ENCODE results near the gene PPP3R1.

Gene PPP3R1

GRCh38 chr2:68155618-68156017 is 96.7 kb downstream of the PPP3R1 start:
- no peak overlapping the region for H3K27ac ChIP-seq (ENCODE audit: low read length)
- peaks cover 20% of the 10 kb centered on the region for H3K4me1 ChIP-seq (ENCODE audit: control insufficient read depth, insufficient read depth, low read length)
- no peaks in the 10 kb centered on the region for H3K9me3 ChIP-seq (ENCODE audit: control insufficient read depth in 2 of 2, low read length in 2 of 2)
- H3K36me3 ChIP-seq (ENCODE audit: control insufficient read depth in 2 of 2, insufficient read depth in 2 of 2, low read length in 2 of 2): peaks cover 0 to 6% of the 10 kb centered on the region in 2 donors
- no peak overlapping the region for H3K9ac ChIP-seq (ENCODE audit: low read length in 2 of 2)
- H3K4me3 ChIP-seq (ENCODE audit: low read length in 2 of 2): no peak overlapping the region
- no peaks in the 10 kb centered on the region for H3K27me3 ChIP-seq (ENCODE audit: control insufficient read depth in 1 of 2, insufficient read depth in 2 of 2, low read length in 2 of 2)

- Histone ChIP-seq H3K4me1 (ENCODE audit: control insufficient read depth, insufficient read depth, low read length) (peaks cover 11% of the 10 kb centered on the region), H3K9me3 (ENCODE audit: control insufficient read depth in 2 of 2, low read length in 2 of 2) (no peaks in the 10 kb centered on the region), H3K27ac (ENCODE audit: low read length) (no peak overlapping the region), H3K4me3 (ENCODE audit: low read length in 2 of 2) (no peak overlapping the region), H3K36me3 (ENCODE audit: control insufficient read depth in 2 of 2, insufficient read depth in 2 of 2, low read length in 2 of 2) (no peaks in the 10 kb centered on the region), H3K9ac (ENCODE audit: low read length in 2 of 2) (no peak overlapping the region), H3K27me3 (ENCODE audit: control insufficient read depth in 1 of 2, insufficient read depth in 2 of 2, low read length in 2 of 2) (no peaks in the 10 kb centered on the region)
Observed at GRCh38 chr2:68152681-68153347, 99.5 kb downstream of the PPP3R1 start.

GRCh38 chr2:68151037-68151436 is 101.3 kb downstream of the PPP3R1 start:
- H3K4me1 ChIP-seq (ENCODE audit: control insufficient read depth, insufficient read depth, low read length): peaks cover 3% of the 10 kb centered on the region
- no peak overlapping the region for H3K9ac ChIP-seq (ENCODE audit: low read length in 2 of 2)
- no peak overlapping the region for H3K27ac ChIP-seq (ENCODE audit: low read length)
- H3K36me3 ChIP-seq (ENCODE audit: control insufficient read depth in 2 of 2, insufficient read depth in 2 of 2, low read length in 2 of 2): no peaks in the 10 kb centered on the region
- no peaks in the 10 kb centered on the region for H3K9me3 ChIP-seq (ENCODE audit: control insufficient read depth in 2 of 2, low read length in 2 of 2)
- no peaks in the 10 kb centered on the region for H3K27me3 ChIP-seq (ENCODE audit: control insufficient read depth in 1 of 2, insufficient read depth in 2 of 2, low read length in 2 of 2)
- no peak overlapping the region for H3K4me3 ChIP-seq (ENCODE audit: low read length in 2 of 2)

- Histone ChIP-seq H3K4me3 (ENCODE audit: low read length in 2 of 2) (no peak overlapping the region), H3K27me3 (ENCODE audit: control insufficient read depth in 1 of 2, insufficient read depth in 2 of 2, low read length in 2 of 2) (no peaks in the 10 kb centered on the region), H3K9me3 (ENCODE audit: control insufficient read depth in 2 of 2, low read length in 2 of 2) (no peaks in the 10 kb centered on the region), H3K9ac (ENCODE audit: low read length in 2 of 2) (no peak overlapping the region), H3K27ac (ENCODE audit: low read length) (no peak overlapping the region), H3K4me1 (ENCODE audit: control insufficient read depth, insufficient read depth, low read length) (no peaks in the 10 kb centered on the region), H3K36me3 (ENCODE audit: control insufficient read depth in 2 of 2, insufficient read depth in 2 of 2, low read length in 2 of 2) (peaks cover 6 to 12% of the 10 kb centered on the region in 2 donors)
Observed at GRCh38 chr2:68141875-68142274, 110.5 kb downstream of the PPP3R1 start.

GRCh38 chr2:68135448-68136320 is 116.6 kb downstream of the PPP3R1 start:
- Histone ChIP-seq H3K27ac (ENCODE audit: low read length) (no peak overlapping the region), H3K4me3 (ENCODE audit: low read length in 2 of 2) (no peak overlapping the region), H3K27me3 (ENCODE audit: control insufficient read depth in 1 of 2, insufficient read depth in 2 of 2, low read length in 2 of 2) (no peaks in the 10 kb centered on the region), H3K4me1 (ENCODE audit: control insufficient read depth, insufficient read depth, low read length) (no peaks in the 10 kb centered on the region), H3K9me3 (ENCODE audit: control insufficient read depth in 2 of 2, low read length in 2 of 2) (no peaks in the 10 kb centered on the region), H3K9ac (ENCODE audit: low read length in 2 of 2) (no peak overlapping the region), H3K36me3 (ENCODE audit: control insufficient read depth in 2 of 2, insufficient read depth in 2 of 2, low read length in 2 of 2) (peaks cover 13 to 26% of the 10 kb centered on the region in 2 donors)

GRCh38 chr2:68134554-68134953 is 117.8 kb downstream of the PPP3R1 start:
- peaks cover 13 to 26% of the 10 kb centered on the region in 2 donors for H3K36me3 ChIP-seq (ENCODE audit: control insufficient read depth in 2 of 2, insufficient read depth in 2 of 2, low read length in 2 of 2)
- H3K9ac ChIP-seq (ENCODE audit: low read length in 2 of 2): no peak overlapping the region
- no peaks in the 10 kb centered on the region for H3K27me3 ChIP-seq (ENCODE audit: control insufficient read depth in 1 of 2, insufficient read depth in 2 of 2, low read length in 2 of 2)
- H3K9me3 ChIP-seq (ENCODE audit: control insufficient read depth in 2 of 2, low read length in 2 of 2): no peaks in the 10 kb centered on the region
- no peak overlapping the region for H3K4me3 ChIP-seq (ENCODE audit: low read length in 2 of 2)
- H3K27ac ChIP-seq (ENCODE audit: low read length): no peak overlapping the region
- no peaks in the 10 kb centered on the region for H3K4me1 ChIP-seq (ENCODE audit: control insufficient read depth, insufficient read depth, low read length)

GRCh38 chr2:68134120-68134519 is 118.2 kb downstream of the PPP3R1 start:
- H3K27me3 ChIP-seq (ENCODE audit: control insufficient read depth in 1 of 2, insufficient read depth in 2 of 2, low read length in 2 of 2): no peaks in the 10 kb centered on the region
- H3K4me1 ChIP-seq (ENCODE audit: control insufficient read depth, insufficient read depth, low read length): no peaks in the 10 kb centered on the region
- no peak overlapping the region for H3K4me3 ChIP-seq (ENCODE audit: low read length in 2 of 2)
- H3K9ac ChIP-seq (ENCODE audit: low read length in 2 of 2): no peak overlapping the region
- H3K9me3 ChIP-seq (ENCODE audit: control insufficient read depth in 2 of 2, low read length in 2 of 2): no peaks in the 10 kb centered on the region
- H3K27ac ChIP-seq (ENCODE audit: low read length): no peak overlapping the region
- peaks cover 12 to 25% of the 10 kb centered on the region in 2 donors for H3K36me3 ChIP-seq (ENCODE audit: control insufficient read depth in 2 of 2, insufficient read depth in 2 of 2, low read length in 2 of 2)
